Mesendoderm (in vitro differentiated cells): ENCODE measurements around the gene CSNK1E.

Experiments
- DNase-seq: peaks from one replicate; pipeline ENCODE4 v3.0.0; 2013
- H2AK5ac ChIP-seq: 2 replicates; pipeline ENCODE4 v1.6.1; 2013; ENCODE audit warnings: low read length, inconsistent platforms
- H2BK120ac ChIP-seq: 2 replicates; pipeline ENCODE4 v1.6.1; 2013; ENCODE audit warnings: low read depth, mild to moderate bottlenecking, low read length, moderate library complexity, mixed read lengths
- H2BK15ac ChIP-seq: replicated peaks from 2 replicates; pipeline ENCODE4 v1.6.1; 2013; ENCODE audit warnings: low read depth, mild to moderate bottlenecking, moderate library complexity
- H2BK5ac ChIP-seq: 2 replicates; pipeline ENCODE4 v1.6.1; 2013; ENCODE audit warnings: low read length, inconsistent platforms
- H3K18ac ChIP-seq: 2 replicates; pipeline ENCODE4 v1.6.1; 2013; ENCODE audit warnings: mild to moderate bottlenecking, low read length, mixed read lengths
- H3K23ac ChIP-seq: one replicate; pipeline ENCODE4 v1.6.1; 2013; ENCODE audit warnings: low read length
- H3K27ac ChIP-seq: 2 replicates; pipeline ENCODE4 v1.5.1; 2013; ENCODE audit warnings: low read depth, mild to moderate bottlenecking, inconsistent platforms, low read length, moderate library complexity
- H3K27me3 ChIP-seq: 2 replicates; pipeline ENCODE4 v1.6.1; 2013; ENCODE audit warnings: low read length, control low read depth, mild to moderate bottlenecking, inconsistent platforms; ENCODE audit not compliant: insufficient read depth, poor library complexity
- H3K36me3 ChIP-seq: 2 replicates; pipeline ENCODE4 v1.6.1; 2013; ENCODE audit warnings: low read length, inconsistent platforms; ENCODE audit not compliant: control insufficient read depth, insufficient read depth
- H3K4ac ChIP-seq: one replicate; pipeline ENCODE4 v1.6.1; 2013; ENCODE audit warnings: low read depth, mild to moderate bottlenecking, low read length, moderate library complexity
- H3K4me1 ChIP-seq: 2 replicates; pipeline ENCODE4 v1.6.1; 2013; ENCODE audit warnings: low read depth, low read length, inconsistent platforms; ENCODE audit not compliant: control insufficient read depth
- H3K4me2 ChIP-seq: 2 replicates; pipeline ENCODE4 v1.6.1; 2013; ENCODE audit warnings: low read length
- H3K4me3 ChIP-seq: 2 replicates; pipeline ENCODE4 v1.5.1; 2013; ENCODE audit warnings: mild to moderate bottlenecking, low read length
- H3K56ac ChIP-seq: one replicate; pipeline ENCODE4 v1.6.1; 2013; ENCODE audit warnings: low read length
- H3K79me1 ChIP-seq: 2 replicates; pipeline ENCODE4 v1.6.1; 2013; ENCODE audit warnings: low read length, inconsistent platforms
- H3K79me2 ChIP-seq: 2 replicates; pipeline ENCODE4 v1.6.1; 2013; ENCODE audit warnings: mild to moderate bottlenecking, low read length; ENCODE audit not compliant: control insufficient read depth, insufficient read depth
- H3K9ac ChIP-seq: 2 replicates; pipeline ENCODE4 v1.6.1; 2013; ENCODE audit warnings: low read length, inconsistent platforms
- H4K5ac ChIP-seq: one replicate; pipeline ENCODE4 v1.6.1; 2013; ENCODE audit warnings: low read length
- H4K8ac ChIP-seq: one replicate; pipeline ENCODE4 v1.6.1; 2013; ENCODE audit warnings: low read depth, mild to moderate bottlenecking, control low read depth, low read length, moderate library complexity
- WGBS: extraction: QIAGEN DNeasy Blood & Tissue Kit; methylation state at CpG from one replicate; pipeline ENCODE4 v1.1.7; 2013; ENCODE audit warnings: low lambda C conversion rate, missing lambda C conversion rate; ENCODE audit not compliant: insufficient coverage; ENCODE audit errors: extremely low coverage; 5-methylcytosine and 5-hydroxymethylcytosine counted together

CSNK1E gene

GRCh38 chr22:38316364-38317121 is 690 bp downstream of the CSNK1E start:
- Histone ChIP-seq H3K4me3 (peak overlapping the region; percentile 71), H2BK5ac (peak overlapping the region; percentile 22), H4K8ac (peak overlapping the region; percentile 82), H2BK15ac (no peak overlapping the region), H2AK5ac (no peak overlapping the region), H3K4me2 (peak overlapping the region; percentile 75), H3K9ac (peak overlapping the region; percentile 88), H3K56ac (peak overlapping the region; percentile 81), H3K27ac (peak overlapping the region; percentile 92), H3K79me2 (peaks cover 54% of the 10 kb centered on the region), H3K4me1 (peaks cover 13% of the 10 kb centered on the region), H3K23ac (no peak overlapping the region), H3K36me3 (peaks cover 5% of the 10 kb centered on the region), H3K18ac (peak overlapping the region; percentile 95), H4K5ac (no peak overlapping the region), H3K27me3 (no peaks in the 10 kb centered on the region), H3K79me1 (peaks cover 12% of the 10 kb centered on the region), H2BK120ac (peak overlapping the region; percentile 46), H3K4ac (peak overlapping the region; percentile 92)
- peak; percentile 68 for DNase-seq
- no CpG with 5 or more reads among the region's 52 CpGs for WGBS

- Histone ChIP-seq H2BK15ac (no peak overlapping the region), H3K27me3 (no peaks in the 10 kb centered on the region), H3K56ac (peak overlapping the region; percentile 81), H3K4me3 (peak overlapping the region; percentile 71), H3K79me1 (peaks cover 13% of the 10 kb centered on the region), H4K5ac (no peak overlapping the region), H2BK120ac (no peak overlapping the region), H3K79me2 (peaks cover 61% of the 10 kb centered on the region), H3K23ac (no peak overlapping the region), H3K27ac (no peak overlapping the region), H3K18ac (peak overlapping the region; percentile 95), H2AK5ac (no peak overlapping the region), H3K4ac (no peak overlapping the region), H3K4me2 (peak overlapping the region; percentile 75), H3K9ac (peak overlapping the region; percentile 88), H2BK5ac (no peak overlapping the region), H3K36me3 (peaks cover 5% of the 10 kb centered on the region), H4K8ac (no peak overlapping the region), H3K4me1 (peaks cover 13% of the 10 kb centered on the region)
- no peak for DNase-seq
- WGBS: no CpG with 5 or more reads among the region's 12 CpGs
These were observed 1.3 kb downstream of the CSNK1E start for GRCh38 chr22:38315823-38316363.

- H2BK120ac ChIP-seq: no peak overlapping the region
- H3K27ac ChIP-seq: no peak overlapping the region
- peak overlapping the region; percentile 71 for H3K4me3 ChIP-seq
- H3K4ac ChIP-seq: no peak overlapping the region
- H3K79me2 ChIP-seq: peaks cover 68% of the 10 kb centered on the region
- H3K4me2 ChIP-seq: peak overlapping the region; percentile 75
- peaks cover 16% of the 10 kb centered on the region for H3K79me1 ChIP-seq
- no CpG with 5 or more reads among the region's 21 CpGs for WGBS
- H3K27me3 ChIP-seq: no peaks in the 10 kb centered on the region
- no peak overlapping the region for H3K18ac ChIP-seq
- peak overlapping the region; percentile 38 for H2BK5ac ChIP-seq
- H3K4me1 ChIP-seq: peaks cover 13% of the 10 kb centered on the region
- H3K9ac ChIP-seq: peak overlapping the region; percentile 88
- H3K56ac ChIP-seq: peak overlapping the region; percentile 81
- H2AK5ac ChIP-seq: no peak overlapping the region
- no peak overlapping the region for H4K5ac ChIP-seq
- H3K36me3 ChIP-seq: peaks cover 7% of the 10 kb centered on the region
- no peak overlapping the region for H4K8ac ChIP-seq
- H2BK15ac ChIP-seq: no peak overlapping the region
- H3K23ac ChIP-seq: peak overlapping the region; percentile 51
- DNase-seq: peak; percentile 23
These were observed 2.1 kb downstream of the CSNK1E start for GRCh38 chr22:38314933-38315822.

- H3K4me1 ChIP-seq: peaks cover 11% of the 10 kb centered on the region
- H3K27me3 ChIP-seq: no peaks in the 10 kb centered on the region
- H3K27ac ChIP-seq: peak overlapping the region; percentile 33
- H3K18ac ChIP-seq: no peak overlapping the region
- no CpG with 5 or more reads among the region's 23 CpGs for WGBS
- H3K79me1 ChIP-seq: peaks cover 16% of the 10 kb centered on the region
- no peak overlapping the region for H4K8ac ChIP-seq
- no peak overlapping the region for H2BK15ac ChIP-seq
- no peak overlapping the region for H2AK5ac ChIP-seq
- H2BK5ac ChIP-seq: no peak overlapping the region
- no peak overlapping the region for H2BK120ac ChIP-seq
- H3K56ac ChIP-seq: peak overlapping the region; percentile 81
- H3K79me2 ChIP-seq: peaks cover 76% of the 10 kb centered on the region
- DNase-seq: peak; percentile 27
- H3K4ac ChIP-seq: no peak overlapping the region
- peak overlapping the region; percentile 33 for H3K4me2 ChIP-seq
- no peak overlapping the region for H4K5ac ChIP-seq
- no peak overlapping the region for H3K23ac ChIP-seq
- H3K36me3 ChIP-seq: peaks cover 7% of the 10 kb centered on the region
- peak overlapping the region; percentile 88 for H3K9ac ChIP-seq
- no peak overlapping the region for H3K4me3 ChIP-seq
These were observed 2.9 kb downstream of the CSNK1E start for GRCh38 chr22:38314051-38314932.

GRCh38 chr22:38313384-38313955 is 3.8 kb downstream of the CSNK1E start:
- Histone ChIP-seq H3K4me1 (peaks cover 8% of the 10 kb centered on the region), H2BK120ac (no peak overlapping the region), H3K79me2 (peaks cover 84% of the 10 kb centered on the region), H2AK5ac (no peak overlapping the region), H3K4me3 (no peak overlapping the region), H3K27ac (no peak overlapping the region), H3K56ac (no peak overlapping the region), H3K4ac (no peak overlapping the region), H2BK15ac (no peak overlapping the region), H3K79me1 (peaks cover 21% of the 10 kb centered on the region), H3K23ac (no peak overlapping the region), H3K36me3 (peaks cover 11% of the 10 kb centered on the region), H3K27me3 (no peaks in the 10 kb centered on the region), H4K8ac (no peak overlapping the region), H3K18ac (no peak overlapping the region), H3K4me2 (no peak overlapping the region), H4K5ac (no peak overlapping the region), H2BK5ac (no peak overlapping the region), H3K9ac (no peak overlapping the region)
- DNase-seq: no peak
- no CpG with 5 or more reads among the region's 11 CpGs for WGBS
